Thymus (tissue), 2 donors: ENCODE data around the gene EGFL6. TPM values are rescaled to one million over a fixed set of nuclear protein-coding genes. Genes with fewer than 3 reads are reported as not detected.

Experiments used
- polyA plus RNA-seq: library from polyadenylated mRNA; stranded (reverse); fragments of 200-250 nt; gene quantifications from one replicate; pipeline ENCODE4 v1.2.3, GENCODE V29; 2013
- total RNA-seq: library from RNA; stranded (reverse); fragments of 120-200 nt; gene quantifications from one replicate; pipeline ENCODE4 v1.2.4, GENCODE V29; 2013
- donor health status: healthy.

Gene EGFL6
- total and polyA plus RNA-seq, 2 donors: 0.73 to 2.4 TPM

Other genes starting within 250 kb of the EGFL6 start
- not detected for gene ATXN3L, start 249.5 kb upstream of the EGFL6 start, total RNA-seq
- not detected for gene ATXN3L, start 249.5 kb upstream of the EGFL6 start, polyA plus RNA-seq
- gene TCEANC, start 83.5 kb downstream of the EGFL6 start, total RNA-seq: 9.2 TPM
- gene TCEANC, start 83.5 kb downstream of the EGFL6 start, polyA plus RNA-seq: 6.9 TPM
- gene RAB9A, start 119.5 kb downstream of the EGFL6 start, total RNA-seq: 23.7 TPM
- gene RAB9A, start 119.5 kb downstream of the EGFL6 start, polyA plus RNA-seq: 33.4 TPM
- 21.0 TPM for gene TRAPPC2, start 165.0 kb downstream of the EGFL6 start, total RNA-seq
- gene TRAPPC2, start 165.0 kb downstream of the EGFL6 start, polyA plus RNA-seq: 15.2 TPM
- gene OFD1, start 165.1 kb downstream of the EGFL6 start, total RNA-seq: 30.3 TPM
- gene OFD1, start 165.1 kb downstream of the EGFL6 start, polyA plus RNA-seq: 137 TPM
- gene GPM6B, start 247.5 kb downstream of the EGFL6 start, total RNA-seq: 1.7 TPM
- gene GPM6B, start 247.5 kb downstream of the EGFL6 start, polyA plus RNA-seq: 2.3 TPM